Activated CD4-positive, CD25-positive, alpha-beta regulatory T cell treated with anti-CD3 and anti-CD28 coated beads, Interleukin-2, amount 50 U/mL, for 24 hours (primary cell): Measurements from ENCODE around the gene SMG1.
"Not testable (repeated sequence)": the region's sequence is repeated elsewhere in the genome, so short reads cannot be mapped to it uniquely, and the experiment has no call there.

Source experiments
- ATAC-seq, 2 donors: fragments of 150-1000 bp; cut with Tn5 transposase; one replicate each; pipeline ENCODE4 v1.10.0; 2021; ENCODE audit warnings: mild to moderate bottlenecking in 1 of 2, moderate library complexity in 1 of 2

The SMG1 gene

GRCh38 chr16:18932243-18932987 lies 6.2 kb upstream of the SMG1 start:
- no peak for ATAC-seq

GRCh38 chr16:18931756-18932155 lies 5.5 kb upstream of the SMG1 start:
- ATAC-seq = no peak

- not testable (repeated sequence) for ATAC-seq
Observed at GRCh38 chr16:18930095-18930494, 3.9 kb upstream of the SMG1 start.

- not testable (repeated sequence) for ATAC-seq
Observed at GRCh38 chr16:18928073-18928472, 1.9 kb upstream of the SMG1 start.

- ATAC-seq = peak; percentile 65 to 70
Observed at GRCh38 chr16:18925215-18925985, 808 bp downstream of the SMG1 start.

- not testable (repeated sequence) for ATAC-seq
Observed at GRCh38 chr16:18923935-18924334, 2.3 kb downstream of the SMG1 start.

- ATAC-seq = not testable (repeated sequence)
Observed at GRCh38 chr16:18923124-18923523, 3.1 kb downstream of the SMG1 start.

GRCh38 chr16:18909585-18909984 lies 16.6 kb downstream of the SMG1 start:
- not testable (repeated sequence) for ATAC-seq

GRCh38 chr16:18908716-18909115 lies 17.5 kb downstream of the SMG1 start:
- not testable (repeated sequence) for ATAC-seq

- not testable (repeated sequence) for ATAC-seq
Observed at GRCh38 chr16:18902778-18903177, 23.4 kb downstream of the SMG1 start.

GRCh38 chr16:18902044-18902443 lies 24.2 kb downstream of the SMG1 start:
- not testable (repeated sequence) for ATAC-seq

GRCh38 chr16:18901194-18901593 lies 25.0 kb downstream of the SMG1 start:
- not testable (repeated sequence) for ATAC-seq

- ATAC-seq = not testable (repeated sequence)
Observed at GRCh38 chr16:18884456-18884855, 41.8 kb downstream of the SMG1 start.

- ATAC-seq = not testable (repeated sequence)
Observed at GRCh38 chr16:18877734-18878133, 48.5 kb downstream of the SMG1 start.

- not testable (repeated sequence) for ATAC-seq
Observed at GRCh38 chr16:18877259-18877658, 48.9 kb downstream of the SMG1 start.

GRCh38 chr16:18876301-18876700 lies 49.9 kb downstream of the SMG1 start:
- not testable (repeated sequence) for ATAC-seq

GRCh38 chr16:18869043-18869771 lies 57.0 kb downstream of the SMG1 start:
- not testable (repeated sequence) for ATAC-seq

- not testable (repeated sequence) for ATAC-seq
Observed at GRCh38 chr16:18866277-18866823, 59.9 kb downstream of the SMG1 start.

- not testable (repeated sequence) for ATAC-seq
Observed at GRCh38 chr16:18862891-18863290, 63.3 kb downstream of the SMG1 start.

- no peak for ATAC-seq
Observed at GRCh38 chr16:18855196-18855595, 71.0 kb downstream of the SMG1 start.

GRCh38 chr16:18853694-18854093 lies 72.5 kb downstream of the SMG1 start:
- peak in 1 of 2 donors; percentile 53 for ATAC-seq

GRCh38 chr16:18852647-18853046 lies 73.6 kb downstream of the SMG1 start:
- no peak for ATAC-seq

GRCh38 chr16:18846416-18846815 lies 79.8 kb downstream of the SMG1 start:
- ATAC-seq = no peak
